Mucosa of stomach (tissue), 1 donor: Measurements from ENCODE around the gene MED27.

Experiments used
- H3K27me3 ChIP-seq: one replicate; pipeline ENCODE4 v1.7.0; 2013; ENCODE audit warnings: mild to moderate bottlenecking, low read length; ENCODE audit not compliant: control insufficient read depth, insufficient read depth
- H3K36me3 ChIP-seq: one replicate; pipeline ENCODE4 v1.7.0; 2013; ENCODE audit warnings: low read length; ENCODE audit not compliant: control insufficient read depth, insufficient read depth
- H3K4me1 ChIP-seq: one replicate; pipeline ENCODE4 v1.7.0; 2013; ENCODE audit warnings: mild to moderate bottlenecking, low read length; ENCODE audit not compliant: control insufficient read depth, insufficient read depth
- H3K4me3 ChIP-seq: one replicate; pipeline ENCODE4 v1.7.0; 2013; ENCODE audit warnings: low read length
- H3K9ac ChIP-seq: one replicate; pipeline ENCODE4 v1.7.0; 2013; ENCODE audit warnings: mild to moderate bottlenecking, low read length, moderate library complexity
- H3K9me3 ChIP-seq: one replicate; pipeline ENCODE4 v1.7.0; 2013; ENCODE audit warnings: mild to moderate bottlenecking, low read length, moderate library complexity; ENCODE audit not compliant: control insufficient read depth
- donor health status: Pancreatic carcinoma.

Gene MED27

GRCh38 chr9:132054024-132054423, 25.6 kb downstream of the MED27 start:
- no peaks in the 10 kb centered on the region for H3K4me1 ChIP-seq
- H3K27me3 ChIP-seq: no peaks in the 10 kb centered on the region
- H3K36me3 ChIP-seq: no peaks in the 10 kb centered on the region

GRCh38 chr9:132049900-132050299, 29.8 kb downstream of the MED27 start:
- Histone ChIP-seq H3K4me1 (no peaks in the 10 kb centered on the region), H3K27me3 (no peaks in the 10 kb centered on the region), H3K9me3 (no peaks in the 10 kb centered on the region), H3K4me3 (no peak overlapping the region), H3K9ac (no peak overlapping the region), H3K36me3 (no peaks in the 10 kb centered on the region)

More at GRCh38 chr9:132054024-132054423, 25.6 kb downstream of the MED27 start:
- Histone ChIP-seq H3K4me3 (no peak overlapping the region), H3K9ac (no peak overlapping the region), H3K9me3 (no peaks in the 10 kb centered on the region)

GRCh38 chr9:132049323-132049882, 30.3 kb downstream of the MED27 start:
- H3K27me3 ChIP-seq: no peaks in the 10 kb centered on the region
- no peak overlapping the region for H3K9ac ChIP-seq
- H3K4me3 ChIP-seq: no peak overlapping the region
- H3K4me1 ChIP-seq: no peaks in the 10 kb centered on the region
- H3K36me3 ChIP-seq: no peaks in the 10 kb centered on the region
- no peaks in the 10 kb centered on the region for H3K9me3 ChIP-seq

GRCh38 chr9:132048201-132048600, 31.5 kb downstream of the MED27 start:
- no peaks in the 10 kb centered on the region for H3K4me1 ChIP-seq
- no peaks in the 10 kb centered on the region for H3K9me3 ChIP-seq
- H3K27me3 ChIP-seq: no peaks in the 10 kb centered on the region
- no peak overlapping the region for H3K4me3 ChIP-seq
- H3K36me3 ChIP-seq: no peaks in the 10 kb centered on the region
- H3K9ac ChIP-seq: no peak overlapping the region

- no peak overlapping the region for H3K9ac ChIP-seq
- no peaks in the 10 kb centered on the region for H3K36me3 ChIP-seq
- H3K27me3 ChIP-seq: no peaks in the 10 kb centered on the region
- no peaks in the 10 kb centered on the region for H3K4me1 ChIP-seq
- H3K9me3 ChIP-seq: no peaks in the 10 kb centered on the region
- no peak overlapping the region for H3K4me3 ChIP-seq
Observed at GRCh38 chr9:132046456-132046855, 33.2 kb downstream of the MED27 start.

GRCh38 chr9:132044176-132044875, 35.3 kb downstream of the MED27 start:
- no peaks in the 10 kb centered on the region for H3K27me3 ChIP-seq
- no peaks in the 10 kb centered on the region for H3K36me3 ChIP-seq
- no peaks in the 10 kb centered on the region for H3K4me1 ChIP-seq
- no peak overlapping the region for H3K9ac ChIP-seq
- no peaks in the 10 kb centered on the region for H3K9me3 ChIP-seq
- H3K4me3 ChIP-seq: no peak overlapping the region

- Histone ChIP-seq H3K9me3 (no peaks in the 10 kb centered on the region), H3K27me3 (no peaks in the 10 kb centered on the region), H3K36me3 (no peaks in the 10 kb centered on the region), H3K4me3 (no peak overlapping the region), H3K9ac (no peak overlapping the region), H3K4me1 (no peaks in the 10 kb centered on the region)
Observed at GRCh38 chr9:132043708-132044107, 36.0 kb downstream of the MED27 start.

- no peak overlapping the region for H3K4me3 ChIP-seq
- H3K36me3 ChIP-seq: no peaks in the 10 kb centered on the region
- no peaks in the 10 kb centered on the region for H3K4me1 ChIP-seq
- no peaks in the 10 kb centered on the region for H3K9me3 ChIP-seq
- no peak overlapping the region for H3K9ac ChIP-seq
- H3K27me3 ChIP-seq: no peaks in the 10 kb centered on the region
Observed at GRCh38 chr9:132042324-132042723, 37.3 kb downstream of the MED27 start.

GRCh38 chr9:132041798-132042197, 37.9 kb downstream of the MED27 start:
- Histone ChIP-seq H3K4me3 (no peak overlapping the region), H3K27me3 (no peaks in the 10 kb centered on the region), H3K4me1 (no peaks in the 10 kb centered on the region), H3K9ac (no peak overlapping the region), H3K9me3 (no peaks in the 10 kb centered on the region), H3K36me3 (no peaks in the 10 kb centered on the region)

- H3K4me3 ChIP-seq: no peak overlapping the region
- no peaks in the 10 kb centered on the region for H3K27me3 ChIP-seq
- no peaks in the 10 kb centered on the region for H3K36me3 ChIP-seq
- no peaks in the 10 kb centered on the region for H3K4me1 ChIP-seq
- no peak overlapping the region for H3K9ac ChIP-seq
- H3K9me3 ChIP-seq: no peaks in the 10 kb centered on the region
Observed at GRCh38 chr9:132040808-132041207, 38.9 kb downstream of the MED27 start.

GRCh38 chr9:132040246-132040645, 39.4 kb downstream of the MED27 start:
- no peaks in the 10 kb centered on the region for H3K9me3 ChIP-seq
- no peak overlapping the region for H3K9ac ChIP-seq
- no peaks in the 10 kb centered on the region for H3K27me3 ChIP-seq
- H3K4me1 ChIP-seq: no peaks in the 10 kb centered on the region
- H3K4me3 ChIP-seq: no peak overlapping the region
- H3K36me3 ChIP-seq: no peaks in the 10 kb centered on the region

- no peaks in the 10 kb centered on the region for H3K36me3 ChIP-seq
- H3K9ac ChIP-seq: no peak overlapping the region
- no peak overlapping the region for H3K4me3 ChIP-seq
- H3K4me1 ChIP-seq: no peaks in the 10 kb centered on the region
- H3K9me3 ChIP-seq: no peaks in the 10 kb centered on the region
- H3K27me3 ChIP-seq: no peaks in the 10 kb centered on the region
Observed at GRCh38 chr9:132039284-132039683, 40.4 kb downstream of the MED27 start.
